BE2C (cell line): ENCODE measurements around the gene ANKRD6.

Experiments
- DNase-seq: peaks from one replicate; pipeline ENCODE4 v3.0.0-alpha.2; 2020
- H3K27me3 ChIP-seq: fragments of 250-450 bp; sonication (Bioruptor Pico); 2 replicates; pipeline ENCODE4 v1.5.1; 2020; ENCODE audit warnings: mild to moderate bottlenecking
- H3K36me3 ChIP-seq: fragments of 250-450 bp; sonication (Bioruptor Pico); 2 replicates; pipeline ENCODE4 v1.5.1; 2020; ENCODE audit warnings: mild to moderate bottlenecking
- H3K4me1 ChIP-seq: fragments of 250-450 bp; sonication (Bioruptor Pico); 2 replicates; pipeline ENCODE4 v1.5.1; 2020
- H3K4me3 ChIP-seq: 2 replicates; pipeline ENCODE4 v1.5.1; 2011; ENCODE audit warnings: low read depth, low read length
- H3K9me3 ChIP-seq: fragments of 250-450 bp; sonication (Bioruptor Pico); 2 replicates; pipeline ENCODE4 v1.5.1; 2020
- TF ChIP-seq, protein P1 (sequence below): IDR thresholded peaks from 2 replicates; pipeline ENCODE4 v1.5.1; 2012; ENCODE audit warnings: mild to moderate bottlenecking, low read depth, low read length

ANKRD6 gene

DNA sequence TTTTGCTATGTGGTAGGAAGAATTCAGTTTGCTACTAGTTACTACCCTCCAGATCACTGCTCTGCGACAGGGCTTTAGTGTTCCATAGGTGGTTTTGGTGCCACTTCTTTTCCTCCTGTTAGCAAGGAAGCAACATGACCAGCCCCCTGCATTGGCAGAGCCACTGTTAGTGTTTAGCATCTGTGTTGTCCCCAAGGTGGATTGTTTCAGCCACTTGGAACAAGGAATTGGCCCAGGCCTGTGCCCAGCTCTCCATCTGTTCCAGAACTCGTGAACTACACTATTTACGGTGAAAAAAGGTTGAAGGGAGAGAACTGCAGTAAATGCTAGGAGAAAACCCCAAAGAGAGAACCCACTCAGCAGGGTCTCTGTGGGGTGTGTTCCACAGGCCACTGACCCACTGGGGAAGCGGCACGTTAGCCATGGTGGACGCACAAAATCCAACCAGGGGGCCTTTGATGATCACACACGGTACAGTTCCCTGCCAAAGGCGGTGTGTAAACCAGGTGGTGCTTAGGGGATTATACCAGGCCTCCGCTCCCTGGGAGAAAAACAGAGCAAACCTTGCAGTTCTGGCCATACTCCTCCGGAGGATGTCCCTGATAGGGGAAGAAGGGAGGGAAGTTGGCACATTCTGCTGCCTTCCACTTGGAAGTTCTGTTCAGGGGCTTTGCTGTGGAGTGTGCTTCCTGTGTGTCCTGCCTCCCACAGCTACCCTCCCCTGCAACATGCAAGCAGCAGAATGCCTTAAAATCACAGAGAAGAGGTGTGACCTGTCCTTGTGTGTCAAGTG is 133.3 kb downstream of the ANKRD6 start:
- TF ChIP-seq, protein P1, sequence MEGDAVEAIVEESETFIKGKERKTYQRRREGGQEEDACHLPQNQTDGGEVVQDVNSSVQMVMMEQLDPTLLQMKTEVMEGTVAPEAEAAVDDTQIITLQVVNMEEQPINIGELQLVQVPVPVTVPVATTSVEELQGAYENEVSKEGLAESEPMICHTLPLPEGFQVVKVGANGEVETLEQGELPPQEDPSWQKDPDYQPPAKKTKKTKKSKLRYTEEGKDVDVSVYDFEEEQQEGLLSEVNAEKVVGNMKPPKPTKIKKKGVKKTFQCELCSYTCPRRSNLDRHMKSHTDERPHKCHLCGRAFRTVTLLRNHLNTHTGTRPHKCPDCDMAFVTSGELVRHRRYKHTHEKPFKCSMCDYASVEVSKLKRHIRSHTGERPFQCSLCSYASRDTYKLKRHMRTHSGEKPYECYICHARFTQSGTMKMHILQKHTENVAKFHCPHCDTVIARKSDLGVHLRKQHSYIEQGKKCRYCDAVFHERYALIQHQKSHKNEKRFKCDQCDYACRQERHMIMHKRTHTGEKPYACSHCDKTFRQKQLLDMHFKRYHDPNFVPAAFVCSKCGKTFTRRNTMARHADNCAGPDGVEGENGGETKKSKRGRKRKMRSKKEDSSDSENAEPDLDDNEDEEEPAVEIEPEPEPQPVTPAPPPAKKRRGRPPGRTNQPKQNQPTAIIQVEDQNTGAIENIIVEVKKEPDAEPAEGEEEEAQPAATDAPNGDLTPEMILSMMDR: no peak
- Histone ChIP-seq H3K36me3 (no peaks in the 10 kb centered on the region), H3K9me3 (no peaks in the 10 kb centered on the region), H3K4me1 (no peaks in the 10 kb centered on the region), H3K4me3 (no peak overlapping the region), H3K27me3 (no peaks in the 10 kb centered on the region; the same call in 1 of the 2 replicates)
- no peak for DNase-seq

DNA sequence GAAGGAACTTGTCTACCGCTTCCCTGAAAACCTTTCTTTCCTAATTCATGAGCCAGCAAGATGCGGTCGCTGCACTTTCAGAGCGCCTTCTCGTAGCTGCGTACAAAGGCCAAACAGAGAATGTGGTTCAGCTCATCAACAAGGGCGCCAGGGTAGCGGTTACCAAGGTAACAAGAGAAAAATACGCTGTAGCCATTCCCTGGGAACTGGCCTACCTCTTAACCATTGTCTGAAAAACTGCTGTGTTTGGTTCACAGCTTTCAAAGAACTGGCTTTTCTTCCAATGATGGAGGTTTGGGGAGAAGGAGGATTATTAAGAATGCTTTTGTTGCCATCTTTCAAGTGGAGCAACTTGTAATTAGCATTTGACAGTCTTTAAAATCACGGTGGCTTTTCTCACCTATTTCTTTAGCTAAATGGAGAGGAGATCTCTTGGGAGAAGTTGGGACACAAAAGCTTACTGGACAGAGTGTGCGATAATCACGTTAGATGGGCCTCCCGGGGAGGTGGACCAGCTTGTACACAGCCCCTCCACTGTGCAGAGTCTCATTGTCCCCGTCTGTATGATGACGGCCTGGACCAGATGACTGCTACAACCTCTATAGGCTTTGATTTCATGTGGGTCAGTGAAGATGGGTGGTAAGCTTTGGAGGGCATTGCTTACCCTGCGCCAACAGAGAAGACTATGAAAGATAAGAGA is 134.1 kb downstream of the ANKRD6 start:
- TF ChIP-seq, protein P1: no peak
- H3K4me3 ChIP-seq: no peak overlapping the region
- no peaks in the 10 kb centered on the region for H3K4me1 ChIP-seq
- H3K9me3 ChIP-seq: no peaks in the 10 kb centered on the region
- no peaks in the 10 kb centered on the region; the same call in 1 of the 2 replicates for H3K27me3 ChIP-seq
- H3K36me3 ChIP-seq: no peaks in the 10 kb centered on the region
- no peak for DNase-seq

DNA sequence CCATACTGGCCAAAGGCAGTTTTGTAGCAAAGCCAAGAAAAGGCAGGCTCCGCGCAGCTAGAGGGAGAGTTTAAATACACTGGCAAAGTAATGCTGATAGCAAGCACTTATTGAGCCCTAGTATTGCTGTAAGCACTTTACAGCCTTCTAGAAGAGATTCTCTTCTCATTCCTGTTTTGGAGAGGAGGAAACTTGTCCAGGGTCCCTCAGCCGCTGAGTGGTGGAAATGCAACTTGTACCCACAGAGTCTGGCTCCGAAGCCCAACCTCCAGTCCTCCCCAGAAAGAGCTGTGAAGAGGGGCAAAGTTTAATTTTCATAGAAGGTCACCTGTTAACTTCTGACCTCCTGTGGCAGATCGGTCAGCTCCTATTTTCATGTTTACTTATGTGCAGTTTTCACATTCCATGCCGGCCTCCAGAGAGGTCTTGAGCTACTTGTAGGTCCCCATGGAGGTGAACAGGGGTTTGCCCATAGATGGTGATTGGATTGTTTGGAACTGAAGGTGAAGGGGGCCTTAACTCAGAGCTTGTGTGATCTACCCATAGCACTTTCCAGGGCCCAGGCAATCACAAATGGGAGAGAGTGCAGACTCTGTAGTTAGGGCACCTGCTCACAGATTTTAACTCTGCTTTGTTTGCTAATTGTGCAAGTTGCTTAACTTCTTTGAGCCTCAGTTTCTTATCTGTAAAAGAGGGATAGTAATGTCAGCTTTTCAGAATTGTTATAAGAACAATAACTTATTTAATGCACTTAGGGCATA is 134.9 kb downstream of the ANKRD6 start:
- H3K9me3 ChIP-seq: no peaks in the 10 kb centered on the region
- H3K4me3 ChIP-seq: no peak overlapping the region
- no peaks in the 10 kb centered on the region for H3K36me3 ChIP-seq
- TF ChIP-seq, protein P1: no peak
- no peaks in the 10 kb centered on the region; the same call in 1 of the 2 replicates for H3K27me3 ChIP-seq
- H3K4me1 ChIP-seq: no peaks in the 10 kb centered on the region
- DNase-seq: no peak

DNA sequence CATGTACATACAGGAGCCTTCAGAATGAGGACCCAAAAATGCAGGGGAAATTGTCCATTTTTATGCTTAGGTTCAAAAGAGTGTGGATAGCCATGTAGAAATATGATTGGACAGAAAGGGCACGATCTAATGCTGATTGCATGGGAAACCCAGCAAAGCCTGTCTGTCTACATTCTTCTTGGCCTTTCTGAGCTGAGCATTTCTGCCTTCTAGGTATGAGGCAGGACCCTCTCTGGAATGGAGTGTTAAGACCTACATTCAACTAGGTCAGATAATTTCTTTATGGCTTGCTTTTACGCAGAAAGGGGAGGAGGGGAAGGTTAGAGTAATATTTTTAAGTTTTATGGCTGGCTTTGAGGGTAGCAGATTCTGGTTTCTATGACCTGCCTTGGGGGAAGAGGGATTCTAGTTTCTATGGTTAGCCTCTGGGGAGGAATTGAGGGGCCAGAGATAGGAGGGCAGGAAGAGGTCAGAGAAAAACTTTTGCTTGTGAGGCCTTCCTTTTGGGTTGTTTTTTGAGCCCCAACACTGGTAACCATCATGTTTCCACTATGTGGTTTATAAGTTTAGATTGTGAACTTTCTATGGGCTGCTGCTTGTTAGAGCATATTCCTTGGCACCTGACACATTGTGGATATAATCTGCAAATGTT is 142.1 kb downstream of the ANKRD6 start:
- Histone ChIP-seq H3K36me3 (no peaks in the 10 kb centered on the region), H3K27me3 (no peaks in the 10 kb centered on the region), H3K9me3 (no peaks in the 10 kb centered on the region), H3K4me1 (no peaks in the 10 kb centered on the region), H3K4me3 (no peak overlapping the region)
- no peak for DNase-seq
- TF ChIP-seq, protein P1: no peak

DNA sequence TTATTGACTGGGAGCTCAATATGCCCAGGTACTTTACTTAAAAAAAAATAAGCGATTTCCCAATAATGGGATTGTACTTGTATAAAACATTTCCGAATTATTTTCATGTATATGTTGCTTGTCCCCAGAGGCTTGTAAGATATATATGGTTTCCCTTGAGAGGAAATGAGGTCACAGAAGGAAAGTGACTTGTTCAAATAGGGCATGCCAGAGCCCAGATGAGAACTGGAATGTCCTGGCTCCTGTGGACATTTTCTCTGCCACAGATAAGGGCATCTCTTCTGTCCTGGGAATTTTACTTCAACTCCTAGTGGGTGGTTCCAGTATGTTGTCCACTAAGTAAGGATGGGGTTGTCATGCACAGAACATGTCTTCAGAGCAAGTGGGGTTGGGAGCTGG is 142.6 kb downstream of the ANKRD6 start:
- Histone ChIP-seq H3K9me3 (no peaks in the 10 kb centered on the region), H3K4me1 (no peaks in the 10 kb centered on the region), H3K36me3 (no peaks in the 10 kb centered on the region), H3K27me3 (no peaks in the 10 kb centered on the region), H3K4me3 (no peak overlapping the region)
- TF ChIP-seq, protein P1: no peak
- DNase-seq: no peak
